ENCODE measurements around the gene GGT7.
"Not testable (repeated sequence)": the region's sequence is repeated elsewhere in the genome, so short reads cannot be mapped to it uniquely, and the experiment has no call there.

GGT7 gene

GRCh38 chr20:34848597-34848996 is 24.1 kb downstream of the GGT7 start:
- no peak for DNase-seq (ENCODE audit: low read depth in 2 of 2)

- DNase-seq (ENCODE audit: low read depth in 2 of 2), result no peak
Measured at GRCh38 chr20:34843421-34843820, 29.2 kb downstream of the GGT7 start.

- DNase-seq (ENCODE audit: low read depth in 2 of 2), result no peak
Measured at GRCh38 chr20:34842143-34842542, 30.5 kb downstream of the GGT7 start.

- DNase-seq (ENCODE audit: low read depth in 2 of 2), result no peak
Measured at GRCh38 chr20:34834459-34834893, 38.2 kb downstream of the GGT7 start.

GRCh38 chr20:34831936-34832335 is 40.7 kb downstream of the GGT7 start:
- no peak for DNase-seq (ENCODE audit: low read depth in 2 of 2)

- no peak for DNase-seq (ENCODE audit: low read depth in 2 of 2)
Measured at GRCh38 chr20:34829191-34829590, 43.5 kb downstream of the GGT7 start.

GRCh38 chr20:34825530-34826362 is 46.9 kb downstream of the GGT7 start, which contains the start of gene NCOA6:
TSS of gene NCOA6 (minus strand) at chr20:34825651. CDS start at chr20:34782355, 43,296 bp downstream.
- peak; percentile 71 to 72 for DNase-seq (ENCODE audit: low read depth in 2 of 2)

- DNase-seq (ENCODE audit: low read depth in 2 of 2), result peak; percentile 35
Measured at GRCh38 chr20:34824806-34825529, 47.7 kb downstream of the GGT7 start.

- peak; percentile 35 to 56 for DNase-seq (ENCODE audit: low read depth in 2 of 2)
Measured at GRCh38 chr20:34824452-34824805, 48.2 kb downstream of the GGT7 start.

GRCh38 chr20:34824026-34824425 is 48.6 kb downstream of the GGT7 start:
- DNase-seq (ENCODE audit: low read depth in 2 of 2), result no peak

- no peak for DNase-seq (ENCODE audit: low read depth in 2 of 2)
Measured at GRCh38 chr20:34820805-34821578, 51.7 kb downstream of the GGT7 start.

GRCh38 chr20:34817801-34818200 is 54.9 kb downstream of the GGT7 start:
- no peak for DNase-seq (ENCODE audit: low read depth in 2 of 2)

- DNase-seq (ENCODE audit: low read depth in 2 of 2), result no peak
Measured at GRCh38 chr20:34817072-34817471, 55.6 kb downstream of the GGT7 start.

- DNase-seq (ENCODE audit: low read depth in 2 of 2), result no peak
Measured at GRCh38 chr20:34815636-34816035, 57.0 kb downstream of the GGT7 start.

GRCh38 chr20:34808583-34808982 is 64.1 kb downstream of the GGT7 start:
- no peak for DNase-seq (ENCODE audit: low read depth in 2 of 2)

GRCh38 chr20:34807944-34808465 is 64.7 kb downstream of the GGT7 start:
- DNase-seq (ENCODE audit: low read depth in 2 of 2), result not testable (repeated sequence)

GRCh38 chr20:34806255-34806654 is 66.4 kb downstream of the GGT7 start:
- DNase-seq (ENCODE audit: low read depth in 2 of 2), result no peak

- no peak for DNase-seq (ENCODE audit: low read depth in 2 of 2)
Measured at GRCh38 chr20:34798871-34799270, 73.8 kb downstream of the GGT7 start.

- DNase-seq (ENCODE audit: low read depth in 2 of 2), result no peak
Measured at GRCh38 chr20:34798328-34798727, 74.3 kb downstream of the GGT7 start.

GRCh38 chr20:34797012-34797995 is 75.4 kb downstream of the GGT7 start:
- DNase-seq (ENCODE audit: low read depth in 2 of 2), result no peak
